Endothelial cell of umbilical vein (primary cell): Measurements from ENCODE around the gene RBMS1. TPM values are rescaled to one million over a fixed set of nuclear protein-coding genes. Genes with fewer than 3 reads are reported as not detected.
A peak's percentile ranks its signal among the peaks of the same experiment; 100 is the strongest.
"Not testable (repeated sequence)": the region's sequence is repeated elsewhere in the genome, so short reads cannot be mapped to it uniquely, and the experiment has no call there.

Experiments
- BruUV-seq: library from RNA; stranded (reverse); fragments of 400-500 nt; replicated peaks from 2 replicates; lab custom pipeline; 2021; lab: Mats Ljungman, UMichigan
- CTCF ChIA-PET: fragments of 300-600, 350-600 bp; sonication (Branson Sonifier 250); formaldehyde crosslinking; loops from one replicate; lab custom pipeline; 2021; ENCODE audit warnings: antibody characterized with exemption, inconsistent platforms; lab: Charles Lee
- POLR2A ChIA-PET: fragments of 300-600, 350-600 bp; sonication (Branson Sonifier 250); formaldehyde crosslinking; loops from one replicate; lab custom pipeline; 2021; ENCODE audit warnings: antibody characterized with exemption, inconsistent platforms; lab: Charles Lee
- DNase-seq: peaks from one replicate; pipeline ENCODE4 v3.0.0-alpha.2; 2011; ENCODE audit warnings: low read depth, low spot score
- FAIRE-seq: peaks from 2 replicates; lab custom pipeline; 2011; peaks lifted over from hg19 to GRCh38; lab: Jason Lieb, UNC
- H2AFZ ChIP-seq: 2 replicates; pipeline ENCODE4 v1.6.0; 2012; ENCODE audit warnings: low read depth, low read length, control low read depth, inconsistent platforms
- H3K27ac ChIP-seq: 2 replicates; pipeline ENCODE4 v1.5.1; 2011; ENCODE audit warnings: low read depth, mild to moderate bottlenecking, control low read depth, low read length, moderate library complexity; ENCODE audit not compliant: insufficient read depth
- H3K27me3 ChIP-seq, 2 experiments: 2 replicates each; pipeline versions ENCODE4 v1.6.0 to v1.6.1; 2011; ENCODE audit warnings: low read length in 2 of 2, mixed read lengths in 1 of 2; ENCODE audit not compliant: control insufficient read depth in 2 of 2, insufficient read depth in 2 of 2
- H3K36me3 ChIP-seq, 2 experiments: 2 replicates in 1 of 2; 3 replicates in 1 of 2; pipeline ENCODE4 v1.5.1; 2011; ENCODE audit warnings: low read length in 2 of 2, mild to moderate bottlenecking in 1 of 2, moderate library complexity in 1 of 2; ENCODE audit not compliant: control insufficient read depth in 2 of 2, insufficient read depth in 2 of 2; ENCODE audit errors: extremely low read depth in 1 of 2
- H3K4me1 ChIP-seq: 3 replicates; pipeline ENCODE4 v1.5.1; 2011; ENCODE audit warnings: mild to moderate bottlenecking, low read length; ENCODE audit not compliant: control insufficient read depth, insufficient read depth; ENCODE audit errors: extremely low read depth
- H3K4me2 ChIP-seq: 2 replicates; pipeline ENCODE4 v1.6.1; 2011; ENCODE audit warnings: low read length, control low read depth, mixed read lengths; ENCODE audit not compliant: insufficient read depth
- H3K4me3 ChIP-seq, 3 experiments: fragments of 200-600 bp in 1 of 3; sonication (generic), shearing (Covaris generic) in 1 of 3; replicated peaks in 1 of 3; 2 replicates each; pipeline ENCODE4 v1.5.1; 2011 to 2016; ENCODE audit warnings: control low read depth in 3 of 3, low read length in 3 of 3, mild to moderate bottlenecking in 2 of 3, inconsistent platforms in 1 of 3, low read depth in 1 of 3, moderate library complexity in 1 of 3; ENCODE audit not compliant: insufficient read depth in 1 of 3
- H3K79me2 ChIP-seq: 2 replicates; pipeline ENCODE4 v1.6.0; 2012; ENCODE audit warnings: low read length, inconsistent platforms; ENCODE audit not compliant: control insufficient read depth, insufficient read depth
- H3K9ac ChIP-seq: replicated peaks from 2 replicates; pipeline ENCODE3; 2011; ENCODE audit warnings: low read length, control low read depth; ENCODE audit not compliant: insufficient read depth; ENCODE audit errors: extremely low read depth
- H3K9me1 ChIP-seq: replicated peaks from 3 replicates; pipeline ENCODE4 v1.6.0; 2011; ENCODE audit warnings: mild to moderate bottlenecking, low read length; ENCODE audit not compliant: control insufficient read depth, insufficient read depth; ENCODE audit errors: extremely low read depth
- H3K9me3 ChIP-seq: replicated peaks from 2 replicates; pipeline ENCODE4 v1.5.1; 2012; ENCODE audit warnings: low read length, inconsistent platforms; ENCODE audit not compliant: control insufficient read depth, insufficient read depth
- H4K20me1 ChIP-seq: replicated peaks from 2 replicates; pipeline ENCODE3; 2011; ENCODE audit warnings: mild to moderate bottlenecking, low read length; ENCODE audit not compliant: control insufficient read depth, insufficient read depth; ENCODE audit errors: extremely low read depth
- CTCF ChIP-seq, 2 donors: IDR thresholded peaks; 1 replicate in 1 of 2; 2 replicates in 1 of 2; pipeline ENCODE4 v1.5.1; 2011; ENCODE audit warnings: low read length in 2 of 2, mild to moderate bottlenecking in 2 of 2, moderate library complexity in 2 of 2, control low read depth in 1 of 2, inconsistent platforms in 1 of 2, low read depth in 1 of 2; ENCODE audit not compliant: insufficient read depth in 1 of 2; ENCODE audit errors: extremely low read depth in 1 of 2
- EZH2 ChIP-seq: IDR thresholded peaks from 2 replicates; pipeline ENCODE4 v1.6.1; 2012; ENCODE audit warnings: borderline replicate concordance, low read depth, mild to moderate bottlenecking, moderate library complexity, low read length, inconsistent platforms; ENCODE audit not compliant: severe bottlenecking
- FOS ChIP-seq: IDR thresholded peaks from 2 replicates; pipeline ENCODE4 v1.6.1; 2011; ENCODE audit warnings: mild to moderate bottlenecking, low read length, moderate library complexity, borderline replicate concordance; ENCODE audit not compliant: insufficient read depth
- GATA2 ChIP-seq: IDR thresholded peaks from 2 replicates; pipeline ENCODE4 v1.7.0; 2011; ENCODE audit warnings: low read depth, mild to moderate bottlenecking, moderate library complexity, mixed read lengths, low read length; ENCODE audit not compliant: insufficient read length, insufficient read depth
- JUN ChIP-seq: IDR thresholded peaks from 2 replicates; pipeline ENCODE4 v1.6.1; 2011; ENCODE audit warnings: borderline replicate concordance, low read depth; ENCODE audit not compliant: insufficient read length, insufficient read depth
- MAX ChIP-seq: IDR thresholded peaks from 2 replicates; pipeline ENCODE4 v1.6.1; 2011; ENCODE audit not compliant: insufficient read depth, insufficient read length
- MYC ChIP-seq: IDR thresholded peaks from one replicate; pipeline ENCODE4 v1.6.1; 2011; ENCODE audit warnings: mild to moderate bottlenecking, low read depth, low read length
- POLR2A ChIP-seq: IDR thresholded peaks from 2 replicates; pipeline ENCODE4 v1.6.1; 2012; ENCODE audit warnings: low read depth, mild to moderate bottlenecking, control low read depth, low read length
- POLR2AphosphoS5 ChIP-seq: IDR thresholded peaks from 2 replicates; pipeline ENCODE4 v1.6.1; 2012; ENCODE audit warnings: low read depth, mild to moderate bottlenecking, control low read depth, low read length, moderate library complexity; ENCODE audit not compliant: insufficient read depth
- dilution Hi-C: fragments of 300-500 bp; cut with MboI; formaldehyde crosslinking; loops from one replicate; pipeline ENCODE4 v1.15.0; 2019; ENCODE audit warnings: low sequenced_read_pairs; ENCODE audit not compliant: extremely low pct_ligation_motif_present
- intact Hi-C: fragments of 100-400 bp; cut with micrococcal nuclease; formaldehyde crosslinking; loops from one replicate; pipeline ENCODE4 v1.10.0; 2022
- polyA plus RNA-seq, 4 experiments: library from polyadenylated mRNA; depleted of rRNA in 3 of 4; stranded (reverse) in 3 of 4; unstranded in 1 of 4; fragments of >200 nt; gene quantifications; 2 replicates each; pipeline versions ENCODE4 v1.2.1 to v1.2.3, GENCODE V29; 2011 to 2012; ENCODE audit warnings: missing spikeins in 1 of 4
- total RNA-seq: library from RNA; stranded (reverse); gene quantifications from 2 replicates; pipeline ENCODE4 v1.2.3, GENCODE V29; 2021

The RBMS1 gene
- total and polyA plus RNA-seq, 2 donors (not counting 3 experiments of a cell fraction or from before 2014, with no cell fraction given), result 60.0 to 93.3 TPM

- H3K9me3 ChIP-seq, result no peaks in the 10 kb centered on the region
- H3K27ac ChIP-seq, result no peak overlapping the region
- H3K36me3 ChIP-seq, result no peaks in the 10 kb centered on the region
- no peak for TF ChIP-seq MYC
- TF ChIP-seq JUN, result no peak
- no peak for TF ChIP-seq FOS
- TF ChIP-seq EZH2, result no peak
- TF ChIP-seq POLR2A, result no peak
- no peak for TF ChIP-seq MAX
- no peak for TF ChIP-seq GATA2
- no peak for TF ChIP-seq POLR2AphosphoS5
- TF ChIP-seq CTCF (IDR thresholded peaks at IDR 0.05; ENCODE audit: extremely low read depth in 1 of 2, insufficient read depth in 1 of 2, low read depth in 1 of 2, low read length in 2 of 2), result no peak
- H3K9me1 ChIP-seq, result no peaks in the 10 kb centered on the region
- no peaks in the 10 kb centered on the region for H3K27me3 ChIP-seq
- H3K4me3 ChIP-seq, result no peak overlapping the region
- H3K4me2 ChIP-seq, result peak overlapping the region; percentile 23
- ChIA-PET CTCF (interaction anchor here (0.6 kb wide), 1 partner anchor 334 kb away, joined by 4 read pairs; no protein-coding TSS in a partner anchor), POLR2A (no interaction called here)
- DNase-seq, result no peak
- peaks cover 23% of the 10 kb centered on the region for H3K4me1 ChIP-seq
- H3K9ac ChIP-seq, result no peak overlapping the region
- FAIRE-seq, result peak; percentile 28
- dilution Hi-C loops, result no loop called here
- no TSS peak for BruUV-seq
- intact Hi-C loops, result no loop called here
- peaks cover 61% of the 10 kb centered on the region for H3K79me2 ChIP-seq
- peaks cover 2% of the 10 kb centered on the region for H4K20me1 ChIP-seq
- no peak overlapping the region for H2AFZ ChIP-seq
Measured at GRCh38 chr2:160450486-160450885, 43.1 kb downstream of the RBMS1 start.

GRCh38 chr2:160448821-160449220, 44.8 kb downstream of the RBMS1 start:
- H3K9ac ChIP-seq, H3K4me1 ChIP-seq, H4K20me1 ChIP-seq, DNase-seq, BruUV-seq, intact Hi-C loops, dilution Hi-C loops, H3K27me3 ChIP-seq, FAIRE-seq, H3K36me3 ChIP-seq, CTCF ChIA-PET, H3K9me1 ChIP-seq, POLR2A ChIA-PET, H3K9me3 ChIP-seq, H3K27ac ChIP-seq, H3K4me3 ChIP-seq, H2AFZ ChIP-seq, H3K4me2 ChIP-seq: not testable (repeated sequence)
- H3K79me2 ChIP-seq, result peaks cover 56% of the 10 kb centered on the region
